WTC11 (cell line): ENCODE results near the gene TAPT1. TPM values are rescaled to one million over a fixed set of nuclear protein-coding genes. Genes with fewer than 3 reads are reported as not detected.
A peak's percentile ranks its signal among the peaks of the same experiment; 100 is the strongest.
"Not testable (repeated sequence)": the region's sequence is repeated elsewhere in the genome, so short reads cannot be mapped to it uniquely, and the experiment has no call there.

Source experiments
- ATAC-seq: fragments of 200-7000 bp; cut with Tn5 transposase; 2 replicates; pipeline ENCODE4 v1.10.0; 2021; ENCODE audit warnings: mild to moderate bottlenecking, moderate library complexity
- CTCF ChIA-PET: fragments of 300-600 bp; sonication (Branson Sonifier 250); formaldehyde crosslinking; loops from one replicate; lab custom pipeline; 2021; ENCODE audit warnings: antibody characterized with exemption; lab: Charles Lee
- POLR2A ChIA-PET: fragments of 350-600 bp; sonication (Branson Sonifier 250); formaldehyde crosslinking; loops from one replicate; lab custom pipeline; 2021; ENCODE audit warnings: antibody characterized with exemption; lab: Charles Lee
- DNase-seq: peaks from one replicate; pipeline ENCODE4 v3.0.0; 2021; ENCODE audit warnings: low spot score
- H3K27ac Mint-ChIP-seq: 2 replicates; pipeline ENCODE4 v1.8.0; 2021; ENCODE audit warnings: mixed read lengths
- H3K27me3 Mint-ChIP-seq: 2 replicates; pipeline ENCODE4 v1.8.0; 2021; ENCODE audit warnings: low read depth, mild to moderate bottlenecking, moderate library complexity, mixed read lengths
- H3K36me3 Mint-ChIP-seq: 2 replicates; pipeline ENCODE4 v1.8.0; 2021; ENCODE audit warnings: mixed read lengths
- H3K4me1 Mint-ChIP-seq: 2 replicates; pipeline ENCODE4 v1.8.0; 2022; ENCODE audit warnings: mixed read lengths
- H3K4me3 Mint-ChIP-seq: 2 replicates; pipeline ENCODE4 v1.8.0; 2021; ENCODE audit warnings: mild to moderate bottlenecking, moderate library complexity, mixed read lengths
- H3K9me3 Mint-ChIP-seq: 2 replicates; pipeline ENCODE4 v1.8.0; 2021; ENCODE audit warnings: mixed read lengths
- ATF3 ChIP-seq: sonication (generic); formaldehyde crosslinking; conservative IDR thresholded peaks from 2 replicates; pipeline ENCODE4 v1.8.1; 2022; ENCODE audit warnings: mild to moderate bottlenecking, missing genetic modification reagents
- CBFB ChIP-seq: sonication (generic); formaldehyde crosslinking; IDR thresholded peaks from 2 replicates; pipeline ENCODE4 v1.8.1; 2022; ENCODE audit warnings: mild to moderate bottlenecking, low read depth, missing genetic modification reagents
- CREM ChIP-seq: sonication (generic); formaldehyde crosslinking; IDR thresholded peaks from 2 replicates; pipeline ENCODE4 v1.8.1; 2022; ENCODE audit warnings: mild to moderate bottlenecking, missing genetic modification reagents, moderate library complexity
- EMX1 ChIP-seq: fragments of 250-450 bp; sonication (Bioruptor Pico); IDR thresholded peaks from 2 replicates; pipeline ENCODE4 v1.8.0; 2021; ENCODE audit warnings: mild to moderate bottlenecking
- FOXK1 ChIP-seq: sonication (generic); formaldehyde crosslinking; IDR thresholded peaks from 2 replicates; pipeline ENCODE4 v1.8.0; 2022; ENCODE audit warnings: mild to moderate bottlenecking, moderate library complexity, missing genetic modification reagents
- FOXP4 ChIP-seq: sonication (generic); formaldehyde crosslinking; IDR thresholded peaks from 2 replicates; pipeline ENCODE4 v1.8.0; 2022; ENCODE audit warnings: mild to moderate bottlenecking, missing genetic modification reagents
- GRHL2 ChIP-seq: fragments of 250-450 bp; sonication (Bioruptor Pico); IDR thresholded peaks from 2 replicates; pipeline ENCODE4 v1.8.0; 2022; ENCODE audit warnings: mild to moderate bottlenecking, moderate library complexity; ENCODE audit not compliant: insufficient replicate concordance, severe bottlenecking
- MXD4 ChIP-seq: fragments of 250-450 bp; sonication (Bioruptor Pico); IDR thresholded peaks from 2 replicates; pipeline ENCODE4 v1.8.0; 2021; ENCODE audit warnings: mild to moderate bottlenecking, moderate library complexity, borderline replicate concordance
- NFYB ChIP-seq: sonication (generic); formaldehyde crosslinking; conservative IDR thresholded peaks from 2 replicates; pipeline ENCODE4 v1.8.0; 2022; ENCODE audit warnings: low read depth, missing genetic modification reagents
- NR2C2 ChIP-seq: sonication (generic); formaldehyde crosslinking; IDR thresholded peaks from 2 replicates; pipeline ENCODE4 v1.8.0; 2022; ENCODE audit warnings: mild to moderate bottlenecking, missing genetic modification reagents
- USF1 ChIP-seq: sonication (generic); formaldehyde crosslinking; IDR thresholded peaks from 2 replicates; pipeline ENCODE4 v1.8.0; 2022; ENCODE audit warnings: mild to moderate bottlenecking, missing genetic modification reagents
- ZNF138 ChIP-seq: sonication (generic); formaldehyde crosslinking; conservative IDR thresholded peaks from 2 replicates; pipeline ENCODE4 v1.8.1; 2022; ENCODE audit warnings: mild to moderate bottlenecking, moderate library complexity, missing genetic modification reagents
- ZNF416 ChIP-seq: fragments of 250-450 bp; sonication (Bioruptor Pico); IDR thresholded peaks from 2 replicates; pipeline ENCODE4 v1.9.0; 2021; ENCODE audit warnings: mild to moderate bottlenecking, inconsistent platforms
- total RNA-seq: library from RNA; stranded (reverse); gene quantifications from 3 replicates; pipeline ENCODE4 v1.2.3, GENCODE V29; 2021

Gene TAPT1
- total RNA-seq, 1 experiment from 2014 or later: 12.4 TPM

- Mint-ChIP-seq H3K9me3 (no peaks in the 10 kb centered on the region), H3K4me3 (no peak overlapping the region), H3K4me1 (peaks cover 31% of the 10 kb centered on the region), H3K27me3 (no peaks in the 10 kb centered on the region), H3K27ac (0 out of 2 replicates have a peak overlapping the region, but pooled peaks have one; percentile 9), H3K36me3 (no peaks in the 10 kb centered on the region)
- ChIA-PET CTCF (interaction anchor here (1.3 to 2.1 kb wide), 3 partner anchors 21 to 170 kb away, joined by 5 to 8 read pairs (median 6); no protein-coding TSS in a partner anchor), POLR2A (no interaction called here)
- TF ChIP-seq CBFB (CRISPR knock-in tag): no peak
- no peak for TF ChIP-seq MXD4
- TF ChIP-seq USF1 (CRISPR knock-in tag): no peak
- TF ChIP-seq FOXK1 (CRISPR knock-in tag): no peak
- no peak for TF ChIP-seq EMX1 (CRISPR knock-in tag)
- TF ChIP-seq GRHL2 (CRISPR knock-in tag): no peak
- TF ChIP-seq ATF3: no peak
- DNase-seq (no peak), ATAC-seq (no peak)
Measured at GRCh38 chr4:16197876-16198665, 28.2 kb downstream of the TAPT1 start.

- ChIA-PET CTCF (interaction anchor here (0.6 to 3.0 kb wide), 17 partner anchors 9 to 391 kb away, joined by 3 to 36 read pairs (median 6); partner anchors contain the start of gene PROM1), POLR2A (interaction anchor here (0.7 kb wide), 1 partner anchor 113 kb away, joined by 3 read pairs; the partner anchor contains the start of gene PROM1)
- no peak overlapping the region for H3K4me3 Mint-ChIP-seq
- no peaks in the 10 kb centered on the region for H3K9me3 Mint-ChIP-seq
- H3K27ac Mint-ChIP-seq: peak overlapping the region; percentile 33
- no peak for DNase-seq
- H3K4me1 Mint-ChIP-seq: peaks cover 31% of the 10 kb centered on the region
- H3K27me3 Mint-ChIP-seq: no peaks in the 10 kb centered on the region
- H3K36me3 Mint-ChIP-seq: no peaks in the 10 kb centered on the region
- TF ChIP-seq FOXP4 (CRISPR knock-in tag): peak; percentile 97
- TF ChIP-seq CREM (CRISPR knock-in tag): no peak
- TF ChIP-seq, all 79 proteins: peak for 1
- peak; percentile 98 for ATAC-seq
Measured at GRCh38 chr4:16196482-16197393, 29.5 kb downstream of the TAPT1 start.

- Mint-ChIP-seq H3K27ac (no peak overlapping the region), H3K27me3 (no peaks in the 10 kb centered on the region), H3K4me3 (no peak overlapping the region), H3K36me3 (no peaks in the 10 kb centered on the region), H3K4me1 (peaks cover 31% of the 10 kb centered on the region), H3K9me3 (no peaks in the 10 kb centered on the region)
- ATAC-seq: no peak
- CTCF ChIA-PET: interaction anchor here (1.2 to 3.0 kb wide), 3 partner anchors 11 to 111 kb away, joined by 3 to 36 read pairs (median 11); partner anchors contain the start of gene PROM1
- POLR2A ChIA-PET: no interaction called here
- DNase-seq: no peak
- no peak for TF ChIP-seq NR2C2 (CRISPR knock-in tag)
- no peak for TF ChIP-seq NFYB
- no peak for TF ChIP-seq ZNF138 (CRISPR knock-in tag)
- TF ChIP-seq ZNF416 (CRISPR knock-in tag): no peak
Measured at GRCh38 chr4:16195209-16195608, 31.1 kb downstream of the TAPT1 start.

GRCh38 chr4:16194798-16195197 lies 31.5 kb downstream of the TAPT1 start:
- POLR2A ChIA-PET, ATAC-seq: not testable (repeated sequence)
- CTCF ChIA-PET: interaction anchor here (1.2 to 3.0 kb wide), 3 partner anchors 11 to 111 kb away, joined by 3 to 36 read pairs (median 11); partner anchors contain the start of gene PROM1

More at GRCh38 chr4:16194798-16195197, 31.5 kb downstream of the TAPT1 start:
- not testable (repeated sequence) for DNase-seq, H3K4me3 Mint-ChIP-seq, H3K27me3 Mint-ChIP-seq, H3K9me3 Mint-ChIP-seq, H3K36me3 Mint-ChIP-seq, H3K27ac Mint-ChIP-seq
- H3K4me1 Mint-ChIP-seq: peaks cover 31% of the 10 kb centered on the region
